Measurements from ENCODE around the gene TUBGCP2.

TUBGCP2 gene

DNA sequence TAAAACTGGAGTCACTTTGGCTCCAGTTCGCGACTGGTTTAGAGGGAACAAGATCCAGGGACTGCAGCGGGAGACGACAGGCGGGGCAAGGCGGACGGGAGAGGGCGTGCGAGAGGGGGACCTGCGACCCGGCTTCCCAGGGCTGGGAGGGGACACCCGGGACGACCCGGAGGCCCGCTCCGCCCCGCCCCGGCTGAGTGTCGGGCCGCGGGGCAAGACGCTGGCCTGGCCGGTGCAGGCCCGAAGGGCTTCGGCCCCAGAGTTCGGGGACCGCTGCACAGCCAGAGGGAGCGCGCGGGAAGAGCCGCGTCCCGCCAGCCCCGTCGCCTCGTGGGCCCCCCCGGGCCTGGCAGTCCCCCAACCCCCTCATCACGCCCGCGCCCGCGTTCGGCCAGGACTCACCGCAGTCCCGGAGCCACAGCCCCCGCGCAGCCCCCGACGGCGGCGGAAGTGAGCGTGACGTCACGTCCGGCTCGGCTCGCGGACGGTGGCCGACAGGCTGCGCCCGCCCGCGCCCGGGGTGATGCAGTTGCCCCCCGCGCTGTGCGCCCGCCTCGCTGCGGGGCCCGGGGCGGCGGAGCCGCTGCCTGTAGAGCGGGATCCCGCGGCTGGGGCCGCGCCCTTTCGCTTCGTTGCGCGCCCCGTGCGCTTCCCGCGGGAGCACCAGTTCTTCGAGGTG lies at the start of gene TUBGCP2, which contains the start of gene ZNF511:
TUBGCP2 (minus strand) TSS at position 452 of the 679 bp plus-strand sequence. CDS start 5,931 bp downstream, outside the sequence.
ZNF511 (plus strand) TSS at position 494 of the 679 bp plus-strand sequence; CDS start at position 524, 30 bp downstream.
- H3K4me1 ChIP-seq: peaks cover 18% of the 10 kb centered on the region
- no peaks in the 10 kb centered on the region for H3K27me3 ChIP-seq (ENCODE audit: control insufficient read depth, insufficient read depth, low read length)
- H3K4me3 ChIP-seq (ENCODE audit: low read depth, low read length): peak within 1 kb of the TSS; percentile 76
- peaks cover 32% of the 10 kb centered on the region for H3K79me2 ChIP-seq
- H3K36me3 ChIP-seq (ENCODE audit: control insufficient read depth, insufficient read depth, low read length): no peaks in the 10 kb centered on the region
- H3K27ac ChIP-seq: peak within 1 kb of the TSS; percentile 95
- H2AFZ ChIP-seq: peak within 1 kb of the TSS; percentile 84
- peak within 1 kb of the TSS; percentile 82 for H3K9ac ChIP-seq
- H3K4me2 ChIP-seq (ENCODE audit: low read length): peak within 1 kb of the TSS; percentile 88
- TF ChIP-seq, protein P1, sequence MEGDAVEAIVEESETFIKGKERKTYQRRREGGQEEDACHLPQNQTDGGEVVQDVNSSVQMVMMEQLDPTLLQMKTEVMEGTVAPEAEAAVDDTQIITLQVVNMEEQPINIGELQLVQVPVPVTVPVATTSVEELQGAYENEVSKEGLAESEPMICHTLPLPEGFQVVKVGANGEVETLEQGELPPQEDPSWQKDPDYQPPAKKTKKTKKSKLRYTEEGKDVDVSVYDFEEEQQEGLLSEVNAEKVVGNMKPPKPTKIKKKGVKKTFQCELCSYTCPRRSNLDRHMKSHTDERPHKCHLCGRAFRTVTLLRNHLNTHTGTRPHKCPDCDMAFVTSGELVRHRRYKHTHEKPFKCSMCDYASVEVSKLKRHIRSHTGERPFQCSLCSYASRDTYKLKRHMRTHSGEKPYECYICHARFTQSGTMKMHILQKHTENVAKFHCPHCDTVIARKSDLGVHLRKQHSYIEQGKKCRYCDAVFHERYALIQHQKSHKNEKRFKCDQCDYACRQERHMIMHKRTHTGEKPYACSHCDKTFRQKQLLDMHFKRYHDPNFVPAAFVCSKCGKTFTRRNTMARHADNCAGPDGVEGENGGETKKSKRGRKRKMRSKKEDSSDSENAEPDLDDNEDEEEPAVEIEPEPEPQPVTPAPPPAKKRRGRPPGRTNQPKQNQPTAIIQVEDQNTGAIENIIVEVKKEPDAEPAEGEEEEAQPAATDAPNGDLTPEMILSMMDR (IDR thresholded peaks at IDR 0.05): no peak
- H3K9me3 ChIP-seq (ENCODE audit: control insufficient read depth, low read length): no peaks in the 10 kb centered on the region

- Histone ChIP-seq H3K4me1 (peaks cover 6% of the 10 kb centered on the region), H3K36me3 (ENCODE audit: control insufficient read depth, insufficient read depth, low read length) (no peaks in the 10 kb centered on the region), H3K27ac (no peak within 1 kb of the TSS), H3K27me3 (ENCODE audit: control insufficient read depth, insufficient read depth, low read length) (no peaks in the 10 kb centered on the region), H3K9me3 (ENCODE audit: control insufficient read depth, low read length) (no peaks in the 10 kb centered on the region), H3K4me2 (ENCODE audit: low read length) (peak within 1 kb of the TSS; percentile 65), H3K9ac (no peak within 1 kb of the TSS), H2AFZ (peak within 1 kb of the TSS; percentile 74), H3K4me3 (ENCODE audit: low read depth, low read length) (peak within 1 kb of the TSS; percentile 50), H3K79me2 (no peaks in the 10 kb centered on the region)
- TF ChIP-seq, protein P1 (IDR thresholded peaks at IDR 0.05): no peak
Observed at GRCh38 chr10:133357285-133358161, 48.9 kb upstream of the TUBGCP2 start, which contains the start of gene FUOM. TSS of gene FUOM (minus strand) at chr10:133358019. CDS start at chr10:133358007, 12 bp downstream.

- Histone ChIP-seq H3K4me3 (ENCODE audit: low read depth, low read length) (peak overlapping the region; percentile 50), H3K79me2 (no peaks in the 10 kb centered on the region), H3K36me3 (ENCODE audit: control insufficient read depth, insufficient read depth, low read length) (no peaks in the 10 kb centered on the region), H3K9me3 (ENCODE audit: control insufficient read depth, low read length) (no peaks in the 10 kb centered on the region), H3K4me2 (ENCODE audit: low read length) (peak overlapping the region; percentile 65), H3K27ac (no peak overlapping the region), H2AFZ (peak overlapping the region; percentile 74), H3K27me3 (ENCODE audit: control insufficient read depth, insufficient read depth, low read length) (no peaks in the 10 kb centered on the region), H3K4me1 (peaks cover 6% of the 10 kb centered on the region), H3K9ac (no peak overlapping the region)
- TF ChIP-seq, protein P1 (IDR thresholded peaks at IDR 0.05): no peak
Observed at GRCh38 chr10:133356549-133357284, 48.0 kb upstream of the TUBGCP2 start.

GRCh38 chr10:133355991-133356390 lies 47.3 kb upstream of the TUBGCP2 start:
- Histone ChIP-seq H3K36me3 (ENCODE audit: control insufficient read depth, insufficient read depth, low read length) (no peaks in the 10 kb centered on the region), H3K27ac (no peak overlapping the region), H3K4me1 (peaks cover 6% of the 10 kb centered on the region), H2AFZ (no peak overlapping the region), H3K9me3 (ENCODE audit: control insufficient read depth, low read length) (no peaks in the 10 kb centered on the region), H3K27me3 (ENCODE audit: control insufficient read depth, insufficient read depth, low read length) (no peaks in the 10 kb centered on the region), H3K4me3 (ENCODE audit: low read depth, low read length) (no peak overlapping the region), H3K9ac (no peak overlapping the region), H3K4me2 (ENCODE audit: low read length) (no peak overlapping the region), H3K79me2 (no peaks in the 10 kb centered on the region)
- TF ChIP-seq, protein P1 (IDR thresholded peaks at IDR 0.05): no peak

All from parathyroid adenoma (tissue), 2 donors.